MCF 10A (cell line): ENCODE measurements around the gene ASZ1. TPM values are rescaled to one million over a fixed set of nuclear protein-coding genes. Genes with fewer than 3 reads are reported as not detected.
A peak's percentile ranks its signal among the peaks of the same experiment; 100 is the strongest.

Experiments
- Bru-seq: library from RNA; stranded (reverse); fragments of 400-500 nt; gene quantifications from one replicate; lab custom pipeline; 2021; lab: Mats Ljungman, UMichigan
- BruChase-seq, 2 experiments: library from RNA; stranded (reverse); fragments of 400-500 nt; gene quantifications; one replicate each; lab custom pipeline; 2021; lab: Mats Ljungman, UMichigan
- BruUV-seq: library from RNA; stranded (reverse); fragments of 400-500 nt; replicated peaks from 2 replicates; lab custom pipeline; 2021; lab: Mats Ljungman, UMichigan
- CTCF ChIA-PET: fragments of 300-600 bp; sonication (Branson Sonifier 250); formaldehyde crosslinking; extraction: SDS; loops from one replicate; lab custom pipeline; 2021; ENCODE audit warnings: antibody characterized with exemption, inconsistent platforms; lab: Yijun Ruan, JAX
- POLR2A ChIA-PET: fragments of 300-600, 350-650 bp; sonication (Branson Sonifier 250); formaldehyde crosslinking; extraction: SDS; loops from one replicate; lab custom pipeline; 2020; ENCODE audit warnings: antibody characterized with exemption, inconsistent platforms; lab: Yijun Ruan, JAX
- DNase-seq: peaks from one replicate; pipeline ENCODE4 v3.0.0-alpha.2; 2018; ENCODE audit not compliant: unreplicated experiment
- H3K27ac Mint-ChIP-seq: one replicate; pipeline ENCODE4 v1.8.0; 2022; ENCODE audit warnings: mild to moderate bottlenecking, low read depth, mixed read lengths; ENCODE audit not compliant: unreplicated experiment
- H3K27me3 Mint-ChIP-seq: one replicate; pipeline ENCODE4 v1.8.0; 2022; ENCODE audit warnings: mixed read lengths; ENCODE audit not compliant: insufficient read depth, unreplicated experiment
- H3K36me3 Mint-ChIP-seq: one replicate; pipeline ENCODE4 v1.8.0; 2022; ENCODE audit warnings: mild to moderate bottlenecking, moderate library complexity, mixed read lengths; ENCODE audit not compliant: insufficient read depth, unreplicated experiment
- H3K4me1 Mint-ChIP-seq: one replicate; pipeline ENCODE4 v1.8.0; 2022; ENCODE audit warnings: mixed read lengths; ENCODE audit not compliant: insufficient read depth, unreplicated experiment
- H3K4me3 Mint-ChIP-seq: one replicate; pipeline ENCODE4 v1.8.0; 2022; ENCODE audit warnings: mild to moderate bottlenecking, moderate library complexity, mixed read lengths; ENCODE audit not compliant: unreplicated experiment
- H3K9me3 Mint-ChIP-seq: one replicate; pipeline ENCODE4 v1.8.0; 2022; ENCODE audit warnings: mixed read lengths; ENCODE audit not compliant: unreplicated experiment
- CTCF ChIP-seq: fragments of 200-600 bp; IDR thresholded peaks from one replicate; pipeline ENCODE4 v1.8.0; 2022; ENCODE audit warnings: antibody characterized with exemption, mild to moderate bottlenecking; ENCODE audit not compliant: unreplicated experiment
- intact Hi-C: fragments of 100-400 bp; cut with micrococcal nuclease; formaldehyde crosslinking; loops from 2 replicates; pipeline ENCODE4 v1.14.1; 2022
- long read RNA-seq: library from polyadenylated mRNA; stranded (forward); transcript quantifications from one replicate; pipeline ENCODE4 v2.0.0, GENCODE V29; 2022
- total RNA-seq: library from RNA; stranded (reverse); gene quantifications from 2 replicates; pipeline ENCODE4 v1.2.3, GENCODE V29; 2022

The ASZ1 gene
- not detected in 2 replicates for total RNA-seq
- not detected for Bru-seq, nascent RNA
- BruChase-seq, experiment 1, labeled RNA remaining after a 6-hour chase, result percentile 2 among the genes with signal in this experiment
- BruChase-seq, experiment 2, labeled RNA remaining after a 2-hour chase, result not detected
- long read RNA-seq, result 0 reads

GRCh38 chr7:117427258-117427701, at the start of gene ASZ1:
TSS of gene ASZ1 (minus strand) at chr7:117427493. CDS start at chr7:117427460, 33 bp downstream.
- BruUV-seq, result no TSS peak
- no peak for TF ChIP-seq CTCF
- no peak for DNase-seq
- Mint-ChIP-seq H3K9me3 (no peaks in the 10 kb centered on the region), H3K4me1 (no peaks in the 10 kb centered on the region), H3K27me3 (peaks cover 72% of the 10 kb centered on the region), H3K36me3 (no peaks in the 10 kb centered on the region), H3K4me3 (no peak within 1 kb of the TSS), H3K27ac (no peak within 1 kb of the TSS)
- intact Hi-C loops, result no loop called here
- POLR2A ChIA-PET, result no interaction called here
- CTCF ChIA-PET, result no interaction called here

GRCh38 chr7:117476557-117477215, 49.4 kb upstream of the ASZ1 start:
- no peaks in the 10 kb centered on the region for H3K4me1 Mint-ChIP-seq
- ChIA-PET CTCF (no interaction called here), POLR2A (no interaction called here)
- H3K4me3 Mint-ChIP-seq, result no peak overlapping the region
- H3K27ac Mint-ChIP-seq, result no peak overlapping the region
- DNase-seq, result no peak
- TF ChIP-seq CTCF, result no peak
- no peaks in the 10 kb centered on the region for H3K9me3 Mint-ChIP-seq
- BruUV-seq, result no TSS peak
- H3K36me3 Mint-ChIP-seq, result no peaks in the 10 kb centered on the region
- intact Hi-C loops, result no loop called here
- peaks cover 94% of the 10 kb centered on the region for H3K27me3 Mint-ChIP-seq

GRCh38 chr7:117472335-117472734, 45.0 kb upstream of the ASZ1 start:
- Mint-ChIP-seq H3K36me3 (no peaks in the 10 kb centered on the region), H3K9me3 (no peaks in the 10 kb centered on the region), H3K4me1 (no peaks in the 10 kb centered on the region), H3K27ac (no peak overlapping the region), H3K4me3 (no peak overlapping the region), H3K27me3 (peaks cover 87% of the 10 kb centered on the region)
- no TSS peak for BruUV-seq
- intact Hi-C loops, result no loop called here
- no peak for TF ChIP-seq CTCF
- DNase-seq, result no peak
- ChIA-PET POLR2A (no interaction called here), CTCF (interaction anchor here (0.8 kb wide), 1 partner anchor 676 kb away, joined by 4 read pairs; no protein-coding TSS in a partner anchor)

- no peak for TF ChIP-seq CTCF
- intact Hi-C loops, result no loop called here
- H3K36me3 Mint-ChIP-seq, result no peaks in the 10 kb centered on the region
- H3K27ac Mint-ChIP-seq, result no peak overlapping the region
- peaks cover 83% of the 10 kb centered on the region for H3K27me3 Mint-ChIP-seq
- CTCF ChIA-PET, result interaction anchor here (0.9 to 1.8 kb wide), 2 partner anchors 11 to 281 kb away, joined by 3 to 9 read pairs; no protein-coding TSS in a partner anchor
- BruUV-seq, result no TSS peak
- POLR2A ChIA-PET, result no interaction called here
- no peak overlapping the region for H3K4me3 Mint-ChIP-seq
- H3K4me1 Mint-ChIP-seq, result no peaks in the 10 kb centered on the region
- H3K9me3 Mint-ChIP-seq, result no peaks in the 10 kb centered on the region
- no peak for DNase-seq
These were observed 43.5 kb upstream of the ASZ1 start for GRCh38 chr7:117470777-117471176.
